Stimulated activated CD4-positive, alpha-beta T cell treated with anti-CD3 and anti-CD28 coated beads, TNF-alpha, amount 100 ng/mL, for 1 hour (primary cell): ENCODE measurements around the gene ASCL1.

Experiments
- DNase-seq, 3 donors: peaks; one replicate each; pipeline ENCODE4 v3.0.0-alpha.2; 2020; ENCODE audit warnings: low read depth in 3 of 3, low spot score in 1 of 3

ASCL1 gene

DNA sequence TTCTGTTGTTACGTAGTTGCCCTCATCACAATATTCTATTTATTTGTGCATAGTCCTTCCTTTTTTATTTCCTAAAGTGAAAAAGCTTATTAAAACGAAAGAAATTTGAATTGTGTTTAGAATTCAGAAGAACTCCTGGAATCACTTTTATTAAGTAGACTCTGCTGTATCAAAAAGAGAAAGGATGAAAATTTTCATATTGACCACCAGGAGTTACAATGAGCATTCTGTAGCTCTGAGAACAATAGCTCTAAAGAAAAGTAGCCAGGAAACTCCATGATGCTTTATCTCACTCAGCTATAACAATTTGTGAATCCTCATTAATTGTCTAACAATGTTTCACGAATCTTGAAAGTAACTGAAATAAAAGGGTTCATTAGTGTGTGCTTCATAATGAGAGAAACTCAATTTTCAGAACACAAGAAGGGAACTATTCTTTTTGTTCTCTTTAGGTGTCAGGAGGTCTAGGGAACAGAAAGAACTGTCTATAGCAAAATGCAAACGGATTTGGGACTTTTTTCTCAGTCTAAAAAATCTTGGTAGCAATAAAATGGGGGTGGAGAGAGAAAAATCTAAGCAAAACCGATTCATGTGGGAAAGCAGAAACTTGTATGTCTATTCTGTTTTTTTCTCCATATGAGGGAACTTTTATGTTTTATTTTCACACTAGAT is 19.3 kb downstream of the ASCL1 start:
- DNase-seq = no peak

DNA sequence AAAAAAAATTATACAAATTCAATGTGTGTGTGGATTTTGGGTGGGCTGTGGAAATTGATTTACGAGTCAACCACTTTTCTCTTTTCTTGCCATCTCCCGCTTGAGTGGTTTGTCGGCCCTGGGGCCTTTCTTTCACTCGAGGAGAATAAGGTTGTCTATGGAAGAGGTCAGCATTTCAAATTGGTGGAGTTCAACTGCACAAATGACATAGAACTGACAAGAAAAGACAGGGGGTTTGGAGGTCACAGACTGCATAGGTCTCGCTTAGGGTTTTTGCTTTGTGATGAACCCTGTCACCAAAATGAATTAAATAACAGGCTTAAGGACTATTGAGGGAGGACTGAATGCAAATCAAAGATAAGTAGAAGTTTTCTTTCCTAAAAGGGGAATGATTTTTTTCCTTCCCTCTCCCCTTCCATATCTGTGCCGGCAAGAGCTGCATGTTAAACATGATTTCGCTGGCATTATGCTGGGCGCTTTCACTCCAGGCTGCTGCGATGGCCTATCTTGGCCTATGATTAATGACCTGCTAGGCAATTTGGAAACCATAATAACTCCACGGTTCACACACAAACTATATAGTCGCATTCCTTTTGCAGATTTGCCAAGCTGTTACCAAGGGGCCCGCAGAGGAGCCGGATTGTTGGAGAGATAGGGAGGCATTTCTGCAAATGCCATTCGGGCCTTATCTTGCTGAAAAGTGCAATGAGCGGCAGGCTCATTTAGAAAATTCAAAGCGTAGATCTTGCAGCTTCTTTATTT is 20.7 kb downstream of the ASCL1 start:
- no peak for DNase-seq

DNA sequence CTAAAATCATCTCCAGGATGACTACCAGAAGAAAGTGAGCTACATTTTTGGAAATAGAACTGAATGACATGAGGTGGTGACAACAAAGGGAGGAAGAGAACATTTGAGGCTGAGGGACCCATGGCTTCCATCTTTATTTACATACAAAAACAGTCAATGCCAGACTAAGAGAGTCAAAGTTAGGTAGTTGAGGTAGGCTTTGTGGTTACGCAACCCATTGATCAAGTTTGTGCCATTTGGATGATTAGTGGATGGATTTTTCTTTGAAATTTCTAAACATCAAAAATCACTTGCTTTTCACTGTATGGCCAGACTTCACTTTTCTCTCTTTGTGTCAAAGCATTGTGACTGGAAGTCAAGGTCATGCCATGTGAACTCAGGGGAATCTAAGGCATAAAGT is 22.9 kb downstream of the ASCL1 start:
- no peak for DNase-seq

DNA sequence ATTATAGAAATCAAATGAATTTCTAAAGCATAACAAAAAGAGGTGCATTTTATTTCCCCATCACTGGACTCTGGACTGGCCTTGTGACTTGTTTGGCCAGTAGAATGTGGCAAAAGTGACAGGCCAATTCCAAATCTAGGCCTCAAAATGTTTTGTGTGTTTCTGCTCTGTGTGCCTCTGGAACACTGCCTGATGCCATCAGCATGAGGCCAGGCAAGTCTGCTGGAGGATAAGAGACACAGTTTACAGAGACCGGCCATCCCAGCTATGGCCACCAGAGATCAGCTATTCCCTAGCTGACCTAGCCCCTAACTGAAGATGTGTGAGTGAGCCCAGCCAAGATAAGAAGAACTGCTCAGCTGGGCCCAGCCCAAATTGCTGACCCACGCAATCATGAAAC is 32.9 kb downstream of the ASCL1 start:
- DNase-seq = no peak

DNA sequence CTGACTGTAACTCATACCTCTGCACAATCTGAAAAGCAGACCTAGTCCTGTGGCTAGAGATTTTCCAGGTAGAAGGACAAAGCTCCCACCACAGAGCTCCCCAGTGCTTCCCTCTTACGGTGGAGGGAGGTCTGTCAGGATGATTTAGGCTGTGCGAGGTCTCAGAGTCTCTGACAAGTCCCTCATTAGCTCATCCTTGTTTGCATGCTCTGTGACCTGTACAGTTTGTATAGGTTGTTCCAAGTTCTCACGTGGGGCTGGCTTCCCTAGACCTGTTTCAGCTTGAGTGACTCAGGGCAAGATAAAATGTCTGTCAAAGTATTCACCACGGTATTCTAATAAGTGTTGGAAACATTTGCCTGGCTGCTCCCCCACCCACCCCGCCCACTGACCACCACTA is 34.8 kb downstream of the ASCL1 start:
- DNase-seq = no peak

DNA sequence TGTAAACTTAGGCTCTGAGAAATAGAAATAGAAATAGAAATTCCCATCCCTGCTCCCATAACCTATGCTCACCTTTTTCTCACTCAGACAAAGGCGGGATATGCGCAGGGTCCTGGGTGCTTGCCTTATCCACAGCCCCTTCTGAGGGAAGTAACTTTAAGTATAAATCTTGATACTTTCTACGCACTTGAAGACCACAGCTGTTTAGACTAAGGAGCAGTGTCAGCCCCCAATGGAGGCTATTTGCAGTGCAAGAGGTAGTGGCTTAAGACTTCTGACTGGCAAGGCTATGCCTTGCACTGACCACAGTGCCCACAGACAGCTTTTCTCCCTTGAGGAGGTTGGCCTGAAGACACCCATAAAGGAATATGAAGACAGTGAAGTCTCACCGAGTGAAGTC is 35.2 kb downstream of the ASCL1 start:
- DNase-seq = no peak

DNA sequence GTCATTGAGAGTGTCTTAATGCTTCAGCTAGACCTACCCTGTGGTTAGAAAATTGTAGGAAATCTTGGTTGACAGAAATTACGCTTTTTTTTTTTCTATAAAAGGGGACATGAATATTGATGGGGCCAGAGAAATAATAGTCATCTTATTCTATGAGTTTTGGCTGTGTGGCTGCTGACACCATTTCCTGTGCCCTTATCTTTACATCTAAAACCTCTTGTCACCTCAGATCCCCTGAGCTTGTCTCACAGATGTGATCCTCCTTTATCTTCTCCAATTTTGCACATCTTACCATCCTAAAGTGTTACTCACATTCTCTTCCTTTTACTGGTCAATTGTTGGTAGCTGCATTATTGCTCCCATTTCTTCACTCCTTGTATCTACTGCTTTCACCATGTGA is 36.1 kb downstream of the ASCL1 start:
- no peak for DNase-seq

DNA sequence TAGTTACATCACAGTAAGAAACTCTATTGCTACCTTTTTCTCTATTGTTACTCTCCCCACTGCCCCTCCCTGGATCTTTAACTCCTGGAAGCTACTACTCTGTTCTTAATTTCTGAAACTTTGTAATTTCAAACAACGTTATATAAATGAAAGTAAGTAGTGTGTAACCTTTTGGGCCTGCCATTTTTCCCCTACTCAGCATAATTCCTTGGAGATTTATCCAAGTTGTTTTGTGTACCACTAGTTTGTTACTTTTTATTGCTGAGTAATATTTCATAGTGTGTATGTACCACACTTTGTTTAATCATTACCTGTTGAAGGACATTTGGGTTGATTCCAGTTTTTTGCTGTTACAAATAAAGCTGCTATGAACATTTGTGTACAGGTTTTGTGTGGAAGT is 37.9 kb downstream of the ASCL1 start:
- no peak for DNase-seq
